K562 (cell line): ENCODE data around the gene CHRM1. TPM values are rescaled to one million over a fixed set of nuclear protein-coding genes. Genes with fewer than 3 reads are reported as not detected.

Source experiments
- FOXM1 ChIP-seq, 2 experiments: fragments of 450-650 bp in 1 of 2; sonication (generic) in 1 of 2; formaldehyde crosslinking in 1 of 2; IDR thresholded peaks; 2 replicates each; pipeline versions ENCODE4 v1.6.1 to v1.9.0; 2017 to 2022; ENCODE audit warnings: low read depth in 2 of 2, mild to moderate bottlenecking in 2 of 2, missing genetic modification reagents in 1 of 2, moderate library complexity in 1 of 2
- FOXP4 ChIP-seq: sonication (generic); formaldehyde crosslinking; IDR thresholded peaks from 2 replicates; pipeline ENCODE4 v1.8.0; 2022; ENCODE audit warnings: mild to moderate bottlenecking, missing genetic modification reagents, borderline replicate concordance
- GMEB1 ChIP-seq: fragments of 250-450 bp; sonication (Bioruptor Pico); IDR thresholded peaks from 2 replicates; pipeline ENCODE4 v1.4.0; 2020; ENCODE audit warnings: mild to moderate bottlenecking
- MXD1 ChIP-seq: fragments of 250-450 bp; sonication (Bioruptor Pico); IDR thresholded peaks from 2 replicates; pipeline ENCODE4 v1.8.0; 2021; ENCODE audit warnings: borderline replicate concordance, mild to moderate bottlenecking, moderate library complexity; ENCODE audit not compliant: poor library complexity, severe bottlenecking
- POLR3G ChIP-seq: IDR thresholded peaks from 2 replicates; pipeline ENCODE4 v1.6.1; 2011; ENCODE audit not compliant: insufficient read length, insufficient replicate concordance; ENCODE audit errors: extremely low read depth
- POU5F1 ChIP-seq: fragments of 150-350 bp; IDR thresholded peaks from 2 replicates; pipeline ENCODE4 v1.6.1; 2014; ENCODE audit warnings: borderline replicate concordance, low read length, low read depth, mild to moderate bottlenecking; ENCODE audit not compliant: partially characterized antibody
- REST ChIP-seq, 2 experiments: fragments of 450-650 bp; formaldehyde crosslinking in 1 of 2; IDR thresholded peaks; 2 replicates each; pipeline versions ENCODE4 v1.4.0 to v1.6.1; 2014 to 2020; ENCODE audit warnings: mild to moderate bottlenecking in 2 of 2, borderline replicate concordance in 1 of 2, low read depth in 1 of 2
- SOX6 ChIP-seq: fragments of 450-650 bp; IDR thresholded peaks from 2 replicates; pipeline ENCODE4 v1.6.1; 2014; ENCODE audit warnings: mild to moderate bottlenecking
- SP1 ChIP-seq: sonication (generic); formaldehyde crosslinking; IDR thresholded peaks from 2 replicates; pipeline ENCODE4 v1.8.1; 2022; ENCODE audit warnings: mild to moderate bottlenecking, missing genetic modification reagents
- ZBTB8A ChIP-seq: fragments of 450-650 bp; IDR thresholded peaks from 2 replicates; pipeline ENCODE4 v1.6.1; 2018; ENCODE audit warnings: mild to moderate bottlenecking, moderate library complexity; ENCODE audit not compliant: partially characterized antibody
- ZNF224 ChIP-seq: sonication (generic); formaldehyde crosslinking; IDR thresholded peaks from 2 replicates; pipeline ENCODE4 v1.8.0; 2022; ENCODE audit warnings: mild to moderate bottlenecking, missing genetic modification reagents
- ZNF395 ChIP-seq: fragments of 200-800 bp; sonication (Bioruptor generic); IDR thresholded peaks from 2 replicates; pipeline ENCODE4 v1.6.1; 2017; ENCODE audit warnings: missing genetic modification characterization, missing compliant biosample characterization
- ZNF707 ChIP-seq: fragments of 250-450 bp; sonication (Bioruptor Pico); conservative IDR thresholded peaks from 2 replicates; pipeline ENCODE4 v1.8.0; 2022; ENCODE audit warnings: inconsistent platforms, mild to moderate bottlenecking, moderate library complexity
- polyA plus RNA-seq, 8 experiments: library from polyadenylated mRNA; depleted of rRNA in 4 of 8; stranded (reverse) in 5 of 8; unstranded in 3 of 8; fragments of >200 nt; fragmentation: Nextera tagmentation in 2 of 8; fragmentation: Illumina TruSeq in 1 of 8; extraction: Ambion mirVana in 2 of 8; extraction: Trizol in 1 of 8; gene quantifications; 2 replicates each; pipeline versions ENCODE4 v1.2.1 to v1.2.3, GENCODE V29; 2011 to 2014; ENCODE audit warnings: inconsistent platforms in 1 of 8, missing spikeins in 1 of 8
- total RNA-seq, 7 experiments: library from RNA; depleted of rRNA in 6 of 7; stranded (reverse); fragments of >200 nt in 6 of 7; fragmentation: Illumina TruSeq in 2 of 7; extraction: Trizol in 2 of 7; gene quantifications; 2 replicates each; pipeline versions ENCODE4 v1.2.1 to v1.2.3, GENCODE V29; 2011 to 2021; ENCODE audit warnings: low replicate concordance in 1 of 7

CHRM1 gene
- total and polyA plus RNA-seq, 9 of the 15 experiments (the other 6 are each of a cell fraction or from before 2014, with no cell fraction given) = not detected

GRCh38 chr11:62954478-62954877, 33.3 kb upstream of the CHRM1 start (continued):
- TF ChIP-seq REST (IDR thresholded peaks at IDR 0.05; ENCODE audit: borderline replicate concordance) (0 out of 2 replicates have a peak, but pooled peaks have one; percentile 8), REST (CRISPR knock-in tag; IDR thresholded peaks at IDR 0.05; ENCODE audit: low read depth) (no peak), SOX6 (no peak), ZNF224 (no peak), ZNF395 (CRISPR knock-in tag) (no peak), FOXM1 (IDR thresholded peaks at IDR 0.05; ENCODE audit: low read depth) (no peak), FOXM1 (CRISPR knock-in tag; IDR thresholded peaks at IDR 0.05; ENCODE audit: low read depth) (no peak), ZNF707 (CRISPR knock-in tag) (no peak), MXD1 (no peak), ZBTB8A (no peak), SP1 (CRISPR knock-in tag) (no peak), FOXP4 (CRISPR knock-in tag) (no peak), POLR3G (no peak), GMEB1 (CRISPR knock-in tag) (no peak), POU5F1 (no peak)
